BLaER1 (cell line): ENCODE data around the gene LIPA.

Experiments used
- H3K27ac ChIP-seq: shearing (Covaris generic); formaldehyde crosslinking; 2 replicates; pipeline ENCODE4 v1.8.1; 2022
- H3K27me3 ChIP-seq: shearing (Covaris generic); formaldehyde crosslinking; 2 replicates; pipeline ENCODE4 v1.8.1; 2022
- H3K36me3 ChIP-seq: shearing (Covaris generic); formaldehyde crosslinking; 2 replicates; pipeline ENCODE4 v1.8.1; 2022
- H3K4me1 ChIP-seq: shearing (Covaris generic); formaldehyde crosslinking; 2 replicates; pipeline ENCODE4 v1.8.1; 2022
- H3K4me2 ChIP-seq: shearing (Covaris generic); formaldehyde crosslinking; 2 replicates; pipeline ENCODE4 v1.8.1; 2022
- H3K4me3 ChIP-seq: shearing (Covaris generic); formaldehyde crosslinking; 2 replicates; pipeline ENCODE4 v1.8.1; 2022
- H3K9ac ChIP-seq: shearing (Covaris generic); formaldehyde crosslinking; 2 replicates; pipeline ENCODE4 v1.8.1; 2022
- H3K9me3 ChIP-seq: shearing (Covaris generic); formaldehyde crosslinking; 2 replicates; pipeline ENCODE4 v1.8.1; 2022
- H4K20me1 ChIP-seq: shearing (Covaris generic); formaldehyde crosslinking; 2 replicates; pipeline ENCODE4 v1.8.1; 2022
- Cebpa-rat ChIP-seq: shearing (Covaris generic); IDR thresholded peaks from 2 replicates; pipeline ENCODE4 v1.8.1; 2022

Gene LIPA

GRCh38 chr10:89228962-89229361 lies 22.6 kb downstream of the LIPA start:
- peaks cover 24% of the 10 kb centered on the region for H3K4me1 ChIP-seq
- H3K4me2 ChIP-seq = no peak overlapping the region
- H3K27me3 ChIP-seq = no peaks in the 10 kb centered on the region
- no peak for TF ChIP-seq Cebpa-rat
- peaks cover 60% of the 10 kb centered on the region for H3K36me3 ChIP-seq
- no peak overlapping the region for H3K4me3 ChIP-seq
- no peaks in the 10 kb centered on the region for H4K20me1 ChIP-seq
- H3K9ac ChIP-seq = no peak overlapping the region
- peaks cover 43% of the 10 kb centered on the region for H3K9me3 ChIP-seq
- no peak overlapping the region for H3K27ac ChIP-seq

GRCh38 chr10:89228146-89228545 lies 23.4 kb downstream of the LIPA start:
- no peaks in the 10 kb centered on the region for H3K27me3 ChIP-seq
- H3K4me1 ChIP-seq = peaks cover 16% of the 10 kb centered on the region
- peaks cover 60% of the 10 kb centered on the region for H3K36me3 ChIP-seq
- peaks cover 43% of the 10 kb centered on the region for H3K9me3 ChIP-seq
- H3K27ac ChIP-seq = no peak overlapping the region
- no peak overlapping the region for H3K4me3 ChIP-seq
- no peak for TF ChIP-seq Cebpa-rat
- no peak overlapping the region for H3K9ac ChIP-seq
- H4K20me1 ChIP-seq = no peaks in the 10 kb centered on the region
- H3K4me2 ChIP-seq = no peak overlapping the region

DNA sequence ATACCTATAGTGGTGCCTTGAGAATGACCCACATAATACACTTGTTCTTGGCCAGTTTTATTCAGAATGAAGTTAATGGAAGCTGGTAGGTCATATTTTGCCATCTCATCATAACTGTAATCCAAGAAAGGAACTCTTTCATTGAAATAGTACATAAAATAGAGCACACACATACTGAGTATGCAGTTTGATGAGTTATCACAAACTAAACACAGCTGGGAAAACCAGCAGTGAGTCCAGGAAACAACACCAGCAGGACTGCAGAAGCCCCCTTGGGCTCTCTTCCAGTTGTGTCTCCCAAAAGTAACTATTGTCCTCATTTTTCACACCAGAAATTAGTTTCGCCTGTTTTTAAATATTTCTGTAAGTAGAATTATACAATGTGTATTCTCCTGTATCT lies 24.7 kb downstream of the LIPA start:
- peaks cover 8% of the 10 kb centered on the region for H3K4me1 ChIP-seq
- no peak for TF ChIP-seq Cebpa-rat
- no peak overlapping the region for H3K27ac ChIP-seq
- no peaks in the 10 kb centered on the region for H4K20me1 ChIP-seq
- H3K4me3 ChIP-seq = no peak overlapping the region
- H3K36me3 ChIP-seq = peaks cover 66% of the 10 kb centered on the region
- peaks cover 43% of the 10 kb centered on the region for H3K9me3 ChIP-seq
- H3K4me2 ChIP-seq = no peak overlapping the region
- H3K9ac ChIP-seq = no peak overlapping the region
- H3K27me3 ChIP-seq = no peaks in the 10 kb centered on the region

- Histone ChIP-seq H3K4me1 (peaks cover 8% of the 10 kb centered on the region), H3K36me3 (peaks cover 57% of the 10 kb centered on the region), H3K9me3 (peaks cover 43% of the 10 kb centered on the region), H3K27me3 (no peaks in the 10 kb centered on the region), H4K20me1 (no peaks in the 10 kb centered on the region), H3K4me2 (peak overlapping the region; percentile 19; the same call in 1 of the 2 replicates), H3K27ac (no peak overlapping the region), H3K9ac (no peak overlapping the region), H3K4me3 (no peak overlapping the region)
- TF ChIP-seq Cebpa-rat = no peak
These were observed 26.7 kb downstream of the LIPA start for GRCh38 chr10:89224739-89225443.

DNA sequence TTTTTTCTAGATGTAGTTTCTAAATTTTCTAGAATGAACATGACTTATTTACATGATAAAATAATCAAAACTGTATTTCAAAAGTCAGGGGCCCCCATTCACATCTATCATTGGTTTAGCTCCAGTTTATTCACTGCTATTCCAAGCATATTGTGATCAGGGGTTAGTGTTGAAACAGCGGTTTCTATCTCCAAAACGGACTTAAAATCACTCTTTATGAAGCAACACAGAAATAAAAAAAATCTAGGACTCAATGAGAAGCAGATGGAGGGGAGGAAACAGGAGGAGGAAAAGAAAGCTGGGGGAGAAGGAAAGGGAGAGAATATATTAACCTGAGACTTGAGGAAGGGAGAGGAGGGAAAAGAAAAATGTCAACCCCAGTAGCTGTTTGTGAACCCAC lies 29.7 kb downstream of the LIPA start:
- Histone ChIP-seq H3K27ac (no peak overlapping the region), H3K9me3 (peaks cover 15% of the 10 kb centered on the region), H3K36me3 (peaks cover 31% of the 10 kb centered on the region), H3K27me3 (no peaks in the 10 kb centered on the region), H3K4me1 (peaks cover 13% of the 10 kb centered on the region), H3K4me2 (no peak overlapping the region), H3K4me3 (no peak overlapping the region), H4K20me1 (no peaks in the 10 kb centered on the region), H3K9ac (no peak overlapping the region)
- no peak for TF ChIP-seq Cebpa-rat

DNA sequence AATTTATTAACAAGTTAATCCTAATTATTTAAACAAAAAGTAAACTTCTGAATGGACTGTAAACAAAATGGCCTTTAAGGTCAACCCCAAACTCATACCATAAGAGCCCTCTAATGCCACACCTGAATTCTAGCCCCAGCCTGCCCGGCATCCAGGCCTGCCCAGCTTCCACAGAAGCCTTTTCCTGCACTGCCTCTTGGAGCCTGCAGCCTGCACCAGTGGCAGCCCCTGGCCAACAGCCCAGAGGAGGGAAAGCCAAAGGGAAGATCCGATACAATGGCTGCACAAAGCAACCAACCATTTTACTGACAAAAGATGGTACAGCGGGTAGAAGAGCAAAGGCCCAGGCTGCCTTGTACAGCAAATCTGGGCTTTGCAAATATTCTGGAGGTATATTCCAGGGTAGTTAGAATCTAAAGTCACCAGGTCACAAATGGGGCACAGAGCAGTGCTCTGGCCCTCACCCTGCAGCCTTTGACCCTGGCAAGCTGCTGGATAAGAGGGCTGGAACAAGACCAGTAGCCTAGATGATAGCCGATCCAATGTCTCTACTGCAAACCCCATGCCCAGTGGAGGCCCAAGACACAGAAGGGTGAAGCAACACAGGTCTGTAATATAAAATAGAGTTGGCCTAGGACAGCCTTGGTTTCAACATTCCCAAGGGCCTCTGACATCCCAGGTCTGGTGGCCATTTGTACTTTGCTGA lies 31.9 kb downstream of the LIPA start:
- H3K27me3 ChIP-seq = no peaks in the 10 kb centered on the region
- no peak overlapping the region for H3K9ac ChIP-seq
- H3K36me3 ChIP-seq = peaks cover 26% of the 10 kb centered on the region
- TF ChIP-seq Cebpa-rat = no peak
- peaks cover 7% of the 10 kb centered on the region for H3K4me1 ChIP-seq
- no peak overlapping the region for H3K4me3 ChIP-seq
- H3K9me3 ChIP-seq = no peaks in the 10 kb centered on the region
- H4K20me1 ChIP-seq = no peaks in the 10 kb centered on the region
- no peak overlapping the region for H3K4me2 ChIP-seq
- H3K27ac ChIP-seq = no peak overlapping the region

GRCh38 chr10:89217057-89217990 lies 34.3 kb downstream of the LIPA start:
- Histone ChIP-seq H3K4me1 (peaks cover 5% of the 10 kb centered on the region), H3K27ac (no peak overlapping the region), H3K9ac (no peak overlapping the region), H4K20me1 (no peaks in the 10 kb centered on the region), H3K4me2 (no peak overlapping the region), H3K4me3 (no peak overlapping the region), H3K9me3 (no peaks in the 10 kb centered on the region), H3K27me3 (no peaks in the 10 kb centered on the region), H3K36me3 (peaks cover 16% of the 10 kb centered on the region)
- TF ChIP-seq Cebpa-rat = no peak

GRCh38 chr10:89216056-89216455 lies 35.5 kb downstream of the LIPA start:
- TF ChIP-seq Cebpa-rat = no peak
- Histone ChIP-seq H4K20me1 (no peaks in the 10 kb centered on the region), H3K36me3 (peaks cover 12% of the 10 kb centered on the region), H3K4me1 (peaks cover 5% of the 10 kb centered on the region), H3K9me3 (no peaks in the 10 kb centered on the region), H3K4me2 (no peak overlapping the region), H3K9ac (no peak overlapping the region), H3K4me3 (no peak overlapping the region), H3K27me3 (no peaks in the 10 kb centered on the region), H3K27ac (no peak overlapping the region)

- H3K9me3 ChIP-seq = no peaks in the 10 kb centered on the region
- H3K4me2 ChIP-seq = no peak overlapping the region
- H3K4me1 ChIP-seq = peaks cover 6% of the 10 kb centered on the region
- no peak overlapping the region for H3K27ac ChIP-seq
- peaks cover 11% of the 10 kb centered on the region for H3K36me3 ChIP-seq
- H3K27me3 ChIP-seq = no peaks in the 10 kb centered on the region
- no peak overlapping the region for H3K9ac ChIP-seq
- no peak for TF ChIP-seq Cebpa-rat
- H3K4me3 ChIP-seq = no peak overlapping the region
- no peaks in the 10 kb centered on the region for H4K20me1 ChIP-seq
These were observed 36.1 kb downstream of the LIPA start for GRCh38 chr10:89215511-89215910.
